Activated naive CD4-positive, alpha-beta T cell treated with anti-CD3 and anti-CD28 coated beads for 36 hours (primary cell): ENCODE results near the gene HMGN4. TPM values are rescaled to one million over a fixed set of nuclear protein-coding genes. Genes with fewer than 3 reads are reported as not detected.
"Not testable (repeated sequence)": the region's sequence is repeated elsewhere in the genome, so short reads cannot be mapped to it uniquely, and the experiment has no call there.

Experiments used
- CTCF ChIA-PET: fragments of 350-600 bp; sonication (Branson Sonifier 250); formaldehyde crosslinking; loops from one replicate; lab custom pipeline; 2021; ENCODE audit warnings: antibody characterized with exemption; lab: Charles Lee
- DNase-seq: peaks from one replicate; pipeline ENCODE4 v3.0.0-alpha.2; 2020
- H3K27ac Mint-ChIP-seq: one replicate; pipeline ENCODE4 v1.8.0; 2021; ENCODE audit warnings: mild to moderate bottlenecking, mixed read lengths
- H3K27me3 Mint-ChIP-seq: one replicate; pipeline ENCODE4 v1.8.0; 2021; ENCODE audit warnings: low read depth, mixed read lengths
- H3K36me3 Mint-ChIP-seq: one replicate; pipeline ENCODE4 v1.8.0; 2021; ENCODE audit warnings: low read depth, mixed read lengths
- H3K4me1 Mint-ChIP-seq: one replicate; pipeline ENCODE4 v1.8.0; 2021; ENCODE audit warnings: low read depth, mixed read lengths
- H3K4me3 Mint-ChIP-seq: one replicate; pipeline ENCODE4 v1.8.0; 2021; ENCODE audit warnings: mild to moderate bottlenecking, moderate library complexity, mixed read lengths
- H3K9me3 Mint-ChIP-seq: one replicate; pipeline ENCODE4 v1.8.0; 2021; ENCODE audit warnings: mixed read lengths
- intact Hi-C: fragments of 100-400 bp; cut with micrococcal nuclease; formaldehyde crosslinking; loops from one replicate; pipeline ENCODE4 v1.15.1; 2023
- total RNA-seq, 2 experiments: library from RNA; stranded (reverse); gene quantifications; one replicate each; pipeline ENCODE4 v1.2.3, GENCODE V29; 2021

Gene HMGN4
- total RNA-seq, 2 experiments from 2014 or later = 70.4 to 73.2 TPM

DNA sequence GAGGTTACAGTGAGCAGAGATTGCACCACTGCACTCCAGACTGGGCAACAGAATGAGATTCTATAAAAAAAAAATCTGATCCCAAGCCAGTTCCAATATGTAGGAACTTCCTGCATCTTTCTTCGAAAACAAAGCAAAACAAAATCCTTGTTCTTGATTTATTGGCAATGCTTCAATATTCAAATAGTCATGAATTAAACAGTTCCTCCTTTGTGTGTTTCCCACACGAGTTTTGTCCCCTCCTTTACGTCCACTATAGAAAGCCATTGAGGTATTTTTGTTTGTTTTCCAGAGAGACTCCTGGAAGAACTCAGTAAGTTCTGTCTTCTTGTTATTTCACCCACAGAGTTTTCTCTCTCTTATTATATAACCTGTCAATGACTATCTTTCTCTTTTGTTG is 30.5 kb upstream of the HMGN4 start:
- H3K27me3 Mint-ChIP-seq = peaks cover 15% of the 10 kb centered on the region
- no peak for DNase-seq
- intact Hi-C loops = no loop called here

GRCh38 chr6:26511033-26511432 is 27.1 kb upstream of the HMGN4 start:
- DNase-seq, H3K27me3 Mint-ChIP-seq, H3K36me3 Mint-ChIP-seq, H3K4me3 Mint-ChIP-seq, H3K9me3 Mint-ChIP-seq, intact Hi-C loops, H3K27ac Mint-ChIP-seq, H3K4me1 Mint-ChIP-seq, CTCF ChIA-PET: not testable (repeated sequence)

More for the DNA sequence above, 30.5 kb upstream of the HMGN4 start:
- no peaks in the 10 kb centered on the region for H3K36me3 Mint-ChIP-seq
- H3K27ac Mint-ChIP-seq = no peak overlapping the region
- H3K4me3 Mint-ChIP-seq = no peak overlapping the region
- no peaks in the 10 kb centered on the region for H3K9me3 Mint-ChIP-seq
- H3K4me1 Mint-ChIP-seq = no peaks in the 10 kb centered on the region
- CTCF ChIA-PET = no interaction called here

GRCh38 chr6:26514984-26515383 is 23.2 kb upstream of the HMGN4 start:
- intact Hi-C loops = no loop called here
- no peak for DNase-seq
- Mint-ChIP-seq H3K36me3 (no peaks in the 10 kb centered on the region), H3K4me3 (no peak overlapping the region), H3K4me1 (peaks cover 2% of the 10 kb centered on the region), H3K27ac (no peak overlapping the region), H3K9me3 (no peaks in the 10 kb centered on the region), H3K27me3 (no peaks in the 10 kb centered on the region)
- CTCF ChIA-PET = no interaction called here

- CTCF ChIA-PET = no interaction called here
- Mint-ChIP-seq H3K4me3 (no peak overlapping the region), H3K4me1 (peaks cover 12% of the 10 kb centered on the region), H3K27ac (no peak overlapping the region), H3K9me3 (no peaks in the 10 kb centered on the region), H3K36me3 (no peaks in the 10 kb centered on the region), H3K27me3 (peaks cover 2% of the 10 kb centered on the region)
- DNase-seq = no peak
- intact Hi-C loops = no loop called here
Measured at GRCh38 chr6:26516481-26517427, 21.4 kb upstream of the HMGN4 start.

- Mint-ChIP-seq H3K9me3 (no peaks in the 10 kb centered on the region), H3K4me3 (no peak overlapping the region), H3K27ac (no peak overlapping the region), H3K27me3 (peaks cover 2% of the 10 kb centered on the region), H3K4me1 (peaks cover 27% of the 10 kb centered on the region), H3K36me3 (no peaks in the 10 kb centered on the region)
- CTCF ChIA-PET = interaction anchor here (1.0 kb wide), 1 partner anchor 178 kb away, joined by 3 read pairs; no protein-coding TSS in a partner anchor
- DNase-seq = no peak
- intact Hi-C loops = no loop called here
Measured at GRCh38 chr6:26519359-26519758, 18.8 kb upstream of the HMGN4 start.

DNA sequence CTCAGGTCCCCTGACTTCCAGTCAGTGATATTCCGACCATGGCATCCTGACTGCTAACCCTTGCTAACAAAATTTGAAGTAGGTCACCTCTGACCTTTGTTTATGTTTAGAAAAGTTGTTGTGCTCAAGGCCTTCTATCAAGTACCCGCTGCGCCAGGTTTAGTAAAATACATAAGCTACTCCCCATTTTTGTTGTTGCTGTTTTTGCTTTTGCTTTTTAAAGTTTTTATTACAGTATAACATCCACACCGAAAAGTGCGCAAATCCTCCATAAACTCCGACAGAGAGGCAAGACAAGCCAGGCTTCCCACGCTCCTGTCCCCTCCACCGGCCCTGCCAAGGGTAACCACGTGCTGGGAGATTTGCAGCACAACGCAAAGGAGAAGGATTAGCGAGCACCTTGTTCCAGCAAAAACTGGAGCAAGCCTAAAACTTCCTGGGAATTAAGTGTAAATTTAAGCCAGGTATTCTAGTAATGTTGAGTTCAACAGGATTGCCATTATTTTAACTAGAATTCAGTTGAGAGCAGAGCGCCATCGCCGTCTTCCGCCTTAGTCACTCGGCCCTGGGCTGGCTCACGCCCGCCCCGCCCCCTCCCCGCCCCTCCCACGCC is 17.8 kb upstream of the HMGN4 start:
- no peak for DNase-seq
- H3K36me3 Mint-ChIP-seq = no peaks in the 10 kb centered on the region
- H3K27ac Mint-ChIP-seq = peak overlapping the region; percentile 77
- H3K4me1 Mint-ChIP-seq = peaks cover 27% of the 10 kb centered on the region
- no peaks in the 10 kb centered on the region for H3K9me3 Mint-ChIP-seq
- peak overlapping the region; percentile 76 for H3K4me3 Mint-ChIP-seq
- intact Hi-C loops = loop anchor here (5.0 kb wide), 1 partner anchor 78 kb away; the partner anchor contains the start of gene BTN3A3
- CTCF ChIA-PET = interaction anchor here (0.5 to 1.0 kb wide), 2 partner anchors 17 to 179 kb away, joined by 3 read pairs; no protein-coding TSS in a partner anchor
- H3K27me3 Mint-ChIP-seq = peaks cover 2% of the 10 kb centered on the region

DNA sequence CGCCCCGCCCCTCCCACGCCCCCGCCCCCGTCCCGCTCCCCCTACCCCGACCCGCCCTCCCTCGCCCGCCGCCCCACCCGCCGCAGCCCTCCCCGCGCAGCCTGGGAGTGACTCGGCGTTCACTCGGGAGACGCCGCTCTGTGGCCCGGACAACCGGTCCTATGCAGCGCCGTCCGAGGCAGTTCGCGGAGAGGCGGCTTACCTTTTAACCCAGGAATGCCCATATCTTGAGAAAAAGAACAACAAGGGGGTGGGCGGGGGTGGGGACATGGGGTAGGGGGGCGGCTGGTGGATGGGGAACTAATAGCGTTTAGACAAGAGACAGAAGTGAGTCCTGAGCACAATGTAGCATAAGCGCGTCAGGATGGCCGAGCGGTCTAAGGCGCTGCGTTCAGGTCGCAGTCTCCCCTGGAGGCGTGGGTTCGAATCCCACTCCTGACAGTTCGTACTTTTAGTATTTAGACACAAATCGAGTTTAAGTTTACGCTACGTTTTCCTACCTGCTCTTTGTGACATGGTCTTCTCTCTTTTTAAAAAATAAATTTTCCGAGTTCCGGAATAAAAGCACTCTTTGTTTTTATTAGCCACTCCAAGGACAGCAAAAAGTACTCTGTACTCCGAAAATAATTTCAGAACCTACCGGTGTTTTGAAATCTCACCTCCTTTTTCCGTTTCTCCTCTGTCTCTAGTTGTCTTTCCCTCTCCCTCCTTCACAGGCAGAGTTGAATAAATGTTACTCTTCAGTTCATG is 17.1 kb upstream of the HMGN4 start:
- intact Hi-C loops = loop anchor here (1.0 to 5.0 kb wide), 7 partner anchors 11 to 79 kb away; partner anchors contain the start of genes ABT1 and BTN3A3
- Mint-ChIP-seq H3K36me3 (no peaks in the 10 kb centered on the region), H3K4me3 (peak overlapping the region; percentile 76), H3K9me3 (no peaks in the 10 kb centered on the region), H3K27me3 (peaks cover 2% of the 10 kb centered on the region), H3K4me1 (peaks cover 27% of the 10 kb centered on the region), H3K27ac (peak overlapping the region; percentile 94)
- DNase-seq = peak; percentile 90
- CTCF ChIA-PET = interaction anchor here (0.5 kb wide), 1 partner anchor 17 kb away, joined by 3 read pairs; no protein-coding TSS in a partner anchor

DNA sequence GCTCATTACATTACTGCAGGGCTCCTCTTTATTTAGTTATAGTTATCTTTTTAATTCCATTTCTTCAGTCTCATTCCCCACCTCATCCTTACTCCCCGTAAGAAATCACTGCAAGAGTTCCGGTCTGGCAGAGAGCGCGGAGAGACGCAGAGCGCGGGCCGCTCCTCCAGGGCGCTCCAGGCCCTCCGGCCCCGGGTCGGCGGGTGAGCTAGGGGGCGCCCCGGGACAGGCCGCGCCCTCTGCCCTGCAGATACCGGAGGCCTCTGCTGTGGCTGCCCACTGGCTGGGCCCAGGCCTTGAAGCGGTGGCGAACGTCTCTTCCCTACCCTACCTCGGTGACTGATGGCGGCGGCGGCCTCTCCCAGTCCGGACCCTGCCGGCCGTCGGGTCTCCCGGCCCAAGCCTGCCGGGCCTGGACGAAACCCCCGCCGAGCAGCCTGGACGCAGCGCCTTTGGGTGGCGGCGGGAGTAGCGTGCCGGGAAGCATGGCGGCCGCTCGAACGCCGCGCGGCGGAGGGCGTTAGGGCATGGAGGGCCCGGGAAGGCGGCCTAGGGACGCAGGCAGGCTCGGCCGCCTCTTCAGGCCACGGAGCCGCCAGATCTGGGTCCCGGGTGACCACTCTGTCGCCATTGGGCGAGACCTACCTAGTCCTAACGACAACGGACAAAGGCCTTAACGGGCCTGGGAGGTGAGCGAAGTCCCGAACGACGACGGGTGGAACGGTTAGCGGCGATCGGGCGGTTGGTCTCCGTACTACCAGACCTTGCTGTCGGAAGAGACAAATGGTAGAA is 16.4 kb upstream of the HMGN4 start:
- peaks cover 27% of the 10 kb centered on the region for H3K4me1 Mint-ChIP-seq
- no peaks in the 10 kb centered on the region for H3K9me3 Mint-ChIP-seq
- DNase-seq = peak; percentile 69
- intact Hi-C loops = loop anchor here (1.0 to 5.0 kb wide), 7 partner anchors 11 to 79 kb away; partner anchors contain the start of genes ABT1 and BTN3A3
- peak overlapping the region; percentile 94 for H3K27ac Mint-ChIP-seq
- peak overlapping the region; percentile 76 for H3K4me3 Mint-ChIP-seq
- CTCF ChIA-PET = no interaction called here
- H3K27me3 Mint-ChIP-seq = peaks cover 2% of the 10 kb centered on the region
- H3K36me3 Mint-ChIP-seq = no peaks in the 10 kb centered on the region

- H3K27me3 Mint-ChIP-seq, H3K9me3 Mint-ChIP-seq, CTCF ChIA-PET, H3K36me3 Mint-ChIP-seq: not testable (repeated sequence)
- peaks cover 27% of the 10 kb centered on the region for H3K4me1 Mint-ChIP-seq
- intact Hi-C loops = loop anchor here (5.0 kb wide), 1 partner anchor 80 kb away; the partner anchor contains the start of gene BTN3A3
- peak overlapping the region; percentile 76 for H3K4me3 Mint-ChIP-seq
- peak overlapping the region; percentile 85 for H3K27ac Mint-ChIP-seq
- DNase-seq = peak; percentile 49
Measured at GRCh38 chr6:26522486-26523228, 15.5 kb upstream of the HMGN4 start.

DNA sequence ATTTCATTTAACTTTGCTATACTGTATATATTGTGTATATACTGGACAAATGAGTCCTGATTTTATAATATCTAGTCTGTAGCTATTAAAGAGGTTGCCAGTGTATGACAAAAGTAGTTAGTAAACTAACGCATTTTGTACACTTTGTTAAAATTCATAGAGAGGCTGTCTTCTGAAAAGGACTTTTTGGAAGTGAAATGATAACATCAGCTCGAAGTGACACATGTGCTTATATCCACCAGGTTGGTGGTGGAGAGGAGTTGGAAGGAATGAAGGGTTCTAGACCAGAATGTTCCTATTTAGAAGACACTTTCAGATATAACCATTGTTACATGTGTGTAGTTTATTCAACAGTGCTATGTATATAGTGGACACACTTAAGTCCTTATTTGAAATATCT is 13.9 kb upstream of the HMGN4 start:
- not testable (repeated sequence) for H3K4me3 Mint-ChIP-seq, DNase-seq, H3K36me3 Mint-ChIP-seq, H3K27ac Mint-ChIP-seq, H3K9me3 Mint-ChIP-seq, H3K27me3 Mint-ChIP-seq
- intact Hi-C loops = loop anchor here (5.0 kb wide), 1 partner anchor 82 kb away; the partner anchor contains the start of gene BTN3A3
- CTCF ChIA-PET = interaction anchor here (1.0 to 1.1 kb wide), 3 partner anchors 78 to 182 kb away, joined by 3 read pairs; no protein-coding TSS in a partner anchor
- H3K4me1 Mint-ChIP-seq = peaks cover 27% of the 10 kb centered on the region
